Activated CD4-positive, alpha-beta T cell treated with anti-CD3 and anti-CD28 coated beads, Interleukin-2, amount 50 U/mL, for 4 hours (primary cell): ENCODE data around the gene BRAF.
A peak's percentile ranks its signal among the peaks of the same experiment; 100 is the strongest.
"Not testable (repeated sequence)": the region's sequence is repeated elsewhere in the genome, so short reads cannot be mapped to it uniquely, and the experiment has no call there.

Source experiments
- DNase-seq, 2 experiments: peaks; one replicate each; pipeline ENCODE4 v3.0.0-alpha.2; 2020

The BRAF gene

DNA sequence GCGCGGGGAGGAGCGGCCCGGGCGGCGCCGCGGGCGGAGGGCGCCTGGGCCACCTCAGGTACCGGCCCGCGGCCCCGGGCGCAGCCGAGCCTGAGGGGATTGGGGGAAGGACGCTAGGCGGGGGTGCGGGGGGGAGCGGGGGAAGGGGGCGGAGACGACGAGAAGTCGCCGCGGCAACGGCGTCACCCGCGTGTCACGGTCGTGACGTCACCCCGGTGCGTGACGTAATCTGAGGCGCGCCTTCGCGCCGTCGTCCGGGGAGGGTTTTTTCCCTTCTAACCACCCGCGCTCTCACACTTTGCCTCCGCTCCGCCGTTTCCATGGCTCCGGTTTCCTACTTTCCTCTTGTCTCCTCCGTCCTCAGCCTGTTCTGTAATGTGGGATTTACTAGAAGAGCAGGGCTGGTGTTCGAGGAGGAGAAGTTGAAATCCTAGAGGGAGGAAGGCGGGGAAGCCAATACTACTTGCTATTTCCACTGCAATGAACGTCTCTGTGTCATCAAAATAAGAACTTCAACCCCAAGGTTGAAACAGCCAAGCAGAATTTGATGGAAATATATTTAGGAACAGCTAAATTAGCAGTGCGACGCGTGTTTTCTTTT is at the start of gene BRAF:
TSS of gene BRAF (minus strand) at position 109 of the 601 bp plus-strand sequence. CDS start 226 bp downstream, outside the sequence.
- DNase-seq = peak; percentile 91 to 93

DNA sequence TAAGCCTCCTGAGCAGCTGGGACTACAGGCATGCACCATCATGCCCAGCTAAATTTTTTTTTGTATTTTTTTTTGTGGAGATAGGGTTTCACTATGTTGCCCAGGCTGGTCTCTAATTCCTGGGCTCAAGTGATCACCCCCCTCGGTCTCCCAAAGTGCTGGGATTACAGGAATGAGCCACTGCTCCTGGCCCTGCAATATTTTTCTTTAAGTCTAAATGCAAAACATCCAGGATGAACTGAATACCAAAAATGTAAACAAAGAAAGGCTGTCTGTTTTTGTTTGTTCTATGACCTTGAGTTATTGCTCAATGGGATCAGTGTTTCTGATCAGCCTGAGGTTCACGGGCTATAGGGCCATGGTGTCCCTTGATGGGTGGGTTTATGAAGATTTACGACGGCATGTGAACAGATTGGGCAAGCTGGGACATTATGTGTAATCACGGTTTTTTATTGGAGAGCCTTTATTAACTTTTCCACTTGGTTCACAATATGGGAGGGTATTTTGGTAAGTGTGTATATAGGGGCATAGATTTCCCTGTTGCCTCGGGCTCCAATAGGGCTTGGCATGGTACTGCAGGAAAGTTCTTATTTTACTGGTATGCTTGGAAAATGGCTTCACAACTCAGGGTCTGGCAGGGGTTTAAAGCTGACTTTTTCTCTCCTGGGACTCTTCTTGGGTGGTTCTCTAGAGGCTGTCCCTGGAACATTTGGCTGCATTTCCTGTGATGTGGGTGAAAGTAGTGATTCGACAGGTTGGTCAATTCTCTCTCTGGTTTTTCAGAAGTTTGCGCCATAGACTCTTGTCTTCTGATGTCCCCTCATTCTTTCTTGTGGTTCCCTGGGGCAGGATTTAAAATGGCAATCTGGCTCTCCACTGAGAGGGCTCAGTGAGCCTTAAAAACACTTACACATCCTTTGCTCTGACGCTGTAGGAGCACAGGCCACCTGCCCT is 48.4 kb upstream of the BRAF start:
- no peak for DNase-seq

DNA sequence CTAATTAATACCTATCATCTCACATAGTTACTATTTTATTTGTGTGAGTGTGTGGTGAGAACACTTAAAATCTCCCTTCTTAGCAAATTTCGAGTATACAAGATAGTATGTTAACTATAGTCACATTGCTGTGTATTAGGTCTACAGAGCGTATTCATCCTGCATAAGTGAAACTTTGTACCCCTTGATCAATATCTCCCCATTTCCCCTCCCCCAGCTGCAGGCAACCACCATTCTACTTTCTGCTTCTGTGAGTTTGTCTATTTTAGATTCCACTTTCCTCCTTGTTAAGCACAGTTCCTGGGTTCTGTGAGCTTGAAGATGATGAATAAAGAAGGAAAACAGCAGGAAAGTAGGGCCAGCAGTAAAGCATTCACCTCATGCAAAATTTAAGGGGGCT is 47.6 kb upstream of the BRAF start:
- DNase-seq = no peak

DNA sequence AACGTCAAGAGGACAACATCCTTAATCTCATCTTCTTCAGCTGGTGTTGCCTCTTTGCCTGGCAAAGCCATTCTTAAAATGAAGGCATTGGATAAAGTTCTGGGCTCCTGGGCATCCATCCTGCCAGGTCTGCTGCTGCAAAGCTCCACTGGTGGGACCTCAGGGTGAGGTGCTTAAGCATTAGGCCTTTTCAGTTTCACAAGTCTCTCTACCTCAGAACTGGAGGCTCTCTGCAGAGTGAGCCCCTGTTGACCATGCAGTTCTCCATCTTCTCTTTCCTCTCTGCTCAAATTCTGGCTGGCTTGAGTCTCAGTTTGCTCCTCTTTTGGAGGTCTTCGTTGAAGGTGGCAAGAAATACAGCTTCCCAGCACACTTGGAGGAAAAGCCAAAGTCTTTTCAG is 42.7 kb upstream of the BRAF start:
- DNase-seq = no peak

DNA sequence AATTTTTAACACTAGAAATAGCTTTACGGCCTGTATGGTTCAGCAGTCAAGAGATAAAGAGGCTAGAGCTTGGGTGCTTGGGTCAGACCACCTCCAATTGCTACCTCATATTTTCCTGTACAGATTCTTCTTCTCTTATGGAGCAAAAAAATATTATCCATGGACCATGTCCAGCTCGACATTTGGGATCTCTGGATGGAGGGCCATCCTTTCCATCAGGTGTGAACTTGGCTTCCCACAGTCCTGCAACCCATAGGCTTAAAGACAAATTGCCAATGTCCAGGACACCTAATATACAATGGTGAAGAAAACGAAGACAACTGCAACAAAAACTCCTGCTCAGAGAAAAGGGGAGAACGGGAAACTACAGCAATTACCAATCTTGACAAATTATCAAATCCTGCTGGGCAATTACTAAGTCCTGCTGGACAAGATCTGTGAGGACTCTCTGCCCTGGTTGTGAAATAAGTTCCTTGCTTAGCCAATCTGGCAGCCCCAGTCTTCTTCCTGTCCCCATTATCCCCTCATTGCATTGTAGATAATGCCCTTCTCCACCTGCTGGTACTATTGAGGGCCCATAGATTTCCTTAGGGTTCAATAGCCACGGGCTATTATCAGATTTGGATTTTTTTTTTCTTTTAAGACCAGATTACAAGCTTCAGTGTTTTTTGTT is 42.0 kb upstream of the BRAF start:
- no peak for DNase-seq

DNA sequence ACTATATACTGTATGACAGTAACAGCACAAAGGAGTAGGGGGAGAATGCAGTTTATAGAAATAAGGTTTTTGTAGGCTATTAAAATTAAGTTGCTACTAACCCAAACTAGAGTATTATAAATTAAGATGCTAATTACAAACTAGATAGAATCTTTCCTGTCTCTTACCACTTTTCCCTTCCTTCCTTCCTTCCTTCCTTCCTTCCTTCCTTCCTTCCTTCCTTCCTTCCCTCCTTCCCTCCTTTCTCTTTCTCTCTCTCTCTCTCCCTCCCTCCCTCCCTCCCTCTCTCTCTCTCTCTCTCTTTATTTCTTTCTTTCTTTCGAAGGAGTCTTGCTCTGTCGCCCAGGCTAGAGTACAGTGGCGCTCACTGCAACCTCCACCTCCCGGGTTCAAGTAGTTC is 36.4 kb upstream of the BRAF start:
- DNase-seq = no peak

DNA sequence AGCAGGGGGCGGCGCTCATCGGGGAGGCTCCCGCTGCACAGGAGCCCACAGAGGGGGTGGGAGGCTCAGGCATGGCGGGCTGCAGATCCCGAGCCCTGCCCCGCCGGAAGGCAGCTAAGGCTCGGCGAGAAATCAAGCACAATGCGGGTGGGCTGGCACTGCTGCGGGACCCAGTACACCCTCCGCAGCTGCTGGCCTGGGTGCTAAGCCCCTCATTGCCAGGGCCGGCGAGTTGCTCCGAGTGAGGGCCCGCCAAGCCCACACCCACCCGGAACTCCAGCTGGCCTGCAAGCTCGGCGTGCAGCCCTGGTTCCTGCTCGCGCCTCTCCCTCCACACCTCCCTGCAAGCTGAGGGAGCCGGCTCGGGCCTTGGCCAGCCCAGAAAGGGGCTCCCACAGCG is 32.3 kb upstream of the BRAF start:
- not testable (repeated sequence) for DNase-seq

DNA sequence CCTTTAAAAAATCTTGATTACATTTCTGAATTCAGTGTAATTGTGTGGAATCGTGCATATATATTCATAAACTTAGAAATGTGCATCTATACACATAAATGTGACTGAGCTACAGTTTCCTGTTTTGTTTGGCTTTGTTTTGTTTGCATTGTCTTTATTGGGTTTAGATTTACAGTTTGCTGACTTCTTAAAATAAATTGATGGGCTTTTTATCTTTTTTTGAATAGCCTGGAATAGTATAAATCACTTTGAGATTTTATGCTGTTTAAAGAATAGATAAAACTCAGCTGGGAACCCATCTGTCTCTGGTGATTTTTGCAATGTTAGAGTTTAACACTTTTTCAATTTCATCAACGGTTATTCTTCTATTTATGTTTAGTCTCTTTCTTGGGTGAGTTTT is 21.2 kb upstream of the BRAF start:
- no peak for DNase-seq

DNA sequence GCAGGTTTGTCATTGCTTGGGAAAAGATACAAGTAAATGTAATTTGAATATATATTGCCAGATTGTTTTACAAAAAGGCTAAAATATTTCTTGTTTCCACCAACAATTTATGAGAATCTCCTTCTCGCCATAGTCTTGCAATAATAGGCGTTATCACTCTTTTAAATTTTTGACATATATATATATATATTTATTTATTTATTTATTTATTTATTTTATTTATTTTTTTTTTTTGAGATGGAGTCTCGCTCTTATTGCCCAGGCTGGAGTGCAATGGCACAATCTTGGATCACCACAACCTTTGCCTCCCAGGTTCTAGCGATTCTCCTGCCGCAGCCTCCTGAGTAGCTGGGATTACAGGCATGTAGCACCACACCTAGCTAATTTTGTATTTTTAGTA is 17.5 kb upstream of the BRAF start:
- not testable (repeated sequence) for DNase-seq

DNA sequence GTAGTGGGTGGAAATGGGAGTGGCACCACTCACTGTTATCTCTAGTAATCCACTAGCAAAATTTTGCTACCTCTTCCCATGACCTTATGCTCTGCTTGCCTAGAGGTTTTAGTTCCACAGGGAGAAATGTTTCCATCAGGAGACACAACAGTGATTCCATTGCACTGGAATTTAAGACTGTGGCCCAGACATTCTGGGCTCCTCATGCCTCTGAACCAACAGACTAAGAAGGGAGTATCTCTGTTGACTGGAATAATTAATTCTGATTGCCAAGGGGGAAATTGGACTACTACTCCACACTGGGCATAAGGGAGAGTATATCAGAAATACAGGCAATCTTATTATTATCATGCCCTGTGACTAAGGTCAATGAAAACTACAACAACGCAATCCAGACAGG is 16.2 kb upstream of the BRAF start:
- no peak for DNase-seq

DNA sequence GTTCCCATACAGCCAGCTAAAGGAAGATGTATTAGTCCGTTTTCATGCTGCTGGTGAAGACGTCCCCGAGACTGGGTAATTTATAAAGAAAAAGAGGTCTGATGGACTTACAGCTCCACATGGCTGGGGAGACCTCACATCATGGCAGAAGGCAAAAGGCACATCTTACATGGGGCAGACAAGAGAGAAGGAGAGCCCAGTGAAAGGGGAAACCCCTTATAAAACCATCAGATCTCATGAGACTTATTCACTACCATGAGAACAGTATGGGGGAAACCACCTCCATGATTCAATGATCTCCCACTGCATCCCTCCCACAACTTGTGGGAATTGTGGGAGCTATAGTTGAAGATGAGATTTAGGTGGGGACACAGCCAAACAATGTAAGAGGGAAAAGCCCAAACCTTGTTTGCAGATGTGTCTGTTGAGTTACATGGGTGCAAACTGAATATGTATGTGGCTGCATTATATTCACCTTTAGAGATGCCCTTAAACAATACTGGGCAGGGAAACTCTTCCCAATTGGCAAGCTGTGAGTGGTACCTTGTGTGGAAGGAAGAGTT is 13.1 kb upstream of the BRAF start:
- no peak for DNase-seq

DNA sequence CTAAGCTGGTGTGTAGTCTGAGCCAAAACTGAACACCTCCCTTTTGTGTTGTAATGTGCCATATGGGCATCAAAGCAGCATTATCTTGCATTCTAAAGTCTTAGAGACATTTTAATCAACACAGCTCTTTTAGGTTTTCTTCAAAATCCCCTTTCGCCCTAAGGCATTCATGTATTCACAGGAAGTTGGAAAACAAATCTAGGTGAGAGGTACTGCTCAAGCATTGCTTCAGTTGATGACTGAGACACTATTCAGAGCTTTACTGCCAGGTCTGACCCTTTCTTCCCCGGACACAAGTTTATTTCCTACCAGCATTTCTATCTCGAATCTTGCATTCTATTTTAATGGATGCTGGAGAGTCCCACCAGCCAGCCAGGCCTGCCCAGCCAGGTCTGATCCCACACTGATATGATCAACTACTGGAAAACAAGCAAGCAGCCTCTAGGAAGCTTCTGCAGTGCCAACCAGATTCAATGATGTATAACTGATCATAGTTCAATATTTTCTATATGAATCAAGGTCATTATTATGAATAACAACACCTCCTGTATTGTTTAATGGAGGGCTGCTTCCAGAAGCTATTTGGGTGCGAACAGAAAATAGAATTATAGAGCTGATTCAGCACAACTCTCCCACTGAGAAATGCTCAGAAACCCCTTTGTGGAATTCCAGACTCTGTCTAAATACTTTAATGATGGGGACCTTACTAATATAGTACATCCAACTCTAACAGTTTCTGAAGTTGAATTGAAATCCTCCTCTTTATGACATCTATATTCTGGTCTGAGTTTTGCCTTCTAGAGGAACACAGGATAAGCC is 4.0 kb upstream of the BRAF start:
- DNase-seq = no peak

DNA sequence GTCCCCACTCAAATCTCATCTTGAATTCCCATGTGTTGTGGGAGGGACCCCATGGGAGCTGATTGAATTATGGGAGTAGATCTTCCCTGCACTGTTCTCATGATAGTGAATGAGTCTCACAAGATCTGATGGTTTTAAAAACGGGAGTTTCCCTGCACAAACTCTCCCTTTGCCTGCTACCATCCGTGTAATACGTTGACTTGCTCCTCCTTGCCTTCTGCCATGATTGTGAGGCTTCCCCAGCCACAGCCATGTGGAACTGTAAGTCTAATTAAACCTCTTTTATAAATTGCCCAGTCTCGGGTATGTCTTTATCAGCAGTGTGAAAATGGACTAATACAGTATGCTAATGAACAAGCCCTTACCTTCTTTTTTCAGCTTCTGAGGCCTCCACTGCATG is 3.2 kb upstream of the BRAF start:
- not testable (repeated sequence) for DNase-seq

DNA sequence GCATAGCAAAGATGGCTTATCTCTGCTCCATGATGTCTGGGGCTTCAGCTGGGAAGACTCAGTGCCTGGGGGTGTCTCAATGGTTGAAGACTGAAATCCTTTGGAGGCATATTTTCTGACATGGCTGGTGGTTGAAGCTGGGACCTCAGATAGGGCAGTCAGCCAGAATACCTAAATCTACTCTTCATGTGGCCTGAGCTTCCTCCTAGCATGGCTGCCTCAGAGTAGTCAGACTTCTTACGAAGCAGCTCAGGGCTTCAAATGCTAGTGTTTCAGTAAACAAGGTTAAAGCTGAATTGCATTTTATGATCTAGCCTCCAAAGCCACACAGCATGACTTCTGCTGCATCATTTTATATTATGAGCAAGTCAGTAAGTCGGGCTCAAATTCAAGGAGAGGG is 2.6 kb upstream of the BRAF start:
- no peak for DNase-seq

DNA sequence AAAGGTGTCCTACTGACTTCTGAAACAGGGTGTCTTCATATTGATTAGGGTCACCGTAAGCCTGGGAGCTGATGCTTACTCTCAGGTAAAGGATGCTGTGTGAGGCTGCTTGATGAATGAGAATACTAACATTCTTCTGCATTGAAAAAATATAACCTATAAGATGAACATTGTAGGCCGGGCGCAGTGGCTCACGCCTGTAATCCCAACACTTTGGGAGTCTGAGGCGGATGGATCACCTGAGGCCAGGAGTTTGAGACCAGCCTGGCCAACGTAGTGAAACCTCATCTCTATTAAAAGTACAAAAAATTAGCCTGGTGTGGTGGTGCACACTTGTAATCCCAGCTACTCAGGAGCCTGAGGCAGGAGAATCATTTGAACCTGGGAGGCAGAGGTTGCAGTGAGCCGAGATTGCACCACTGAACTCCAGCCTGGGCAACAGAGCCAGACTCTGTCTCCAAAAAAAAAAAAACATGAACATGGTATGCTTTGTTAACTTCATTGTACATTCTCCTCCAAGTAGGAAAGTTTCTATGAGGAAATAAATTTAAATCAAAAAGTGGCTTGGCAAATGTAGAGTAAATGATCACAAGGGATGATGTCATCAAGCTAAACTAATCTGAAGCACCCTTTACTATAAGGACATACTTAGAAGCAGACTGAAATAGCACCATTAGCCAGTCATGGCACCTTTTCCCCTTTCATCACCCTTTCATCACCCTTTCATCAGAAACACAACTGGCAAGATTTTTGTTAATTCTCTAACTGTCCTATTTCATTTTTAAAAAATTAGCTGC is 1.5 kb upstream of the BRAF start:
- no peak for DNase-seq

DNA sequence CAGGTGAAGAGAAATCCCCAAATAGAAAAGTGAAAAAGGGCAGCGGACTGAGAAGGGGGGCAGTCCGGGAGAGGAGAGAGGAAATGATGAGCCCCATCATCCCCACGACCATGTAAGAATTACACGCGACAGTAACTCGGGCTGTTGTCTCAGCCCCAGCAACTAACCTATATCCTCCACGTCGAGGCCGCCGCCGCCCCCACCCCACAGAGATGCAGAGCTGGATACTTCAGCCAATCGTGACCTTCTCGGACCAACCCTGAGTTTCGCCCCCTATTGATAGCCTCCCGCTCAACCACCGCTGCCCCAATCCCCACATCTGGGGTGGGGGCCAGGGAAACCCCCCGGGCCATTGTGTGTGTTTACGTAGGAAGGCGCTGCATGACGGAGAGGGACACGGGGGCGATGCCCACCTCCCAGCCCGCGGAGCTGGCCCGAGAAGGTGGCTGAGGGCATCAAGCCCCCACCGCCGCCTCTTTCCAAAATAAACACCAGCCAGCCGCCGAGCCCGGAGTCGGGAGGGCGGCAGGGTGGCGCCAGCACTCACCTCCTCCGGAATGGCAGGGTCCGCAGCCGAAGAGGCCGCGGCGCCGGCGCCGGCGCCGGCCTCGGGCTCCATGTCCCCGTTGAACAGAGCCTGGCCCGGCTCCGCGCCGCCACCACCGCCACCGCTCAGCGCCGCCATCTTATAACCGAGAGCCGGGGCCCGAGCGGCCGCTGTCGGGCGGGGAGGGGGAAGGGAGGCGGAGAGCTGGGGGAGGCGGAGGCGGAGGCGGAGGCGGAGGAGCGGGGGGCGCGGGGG is 509 bp downstream of the BRAF start:
- DNase-seq = peak; percentile 68 to 71

DNA sequence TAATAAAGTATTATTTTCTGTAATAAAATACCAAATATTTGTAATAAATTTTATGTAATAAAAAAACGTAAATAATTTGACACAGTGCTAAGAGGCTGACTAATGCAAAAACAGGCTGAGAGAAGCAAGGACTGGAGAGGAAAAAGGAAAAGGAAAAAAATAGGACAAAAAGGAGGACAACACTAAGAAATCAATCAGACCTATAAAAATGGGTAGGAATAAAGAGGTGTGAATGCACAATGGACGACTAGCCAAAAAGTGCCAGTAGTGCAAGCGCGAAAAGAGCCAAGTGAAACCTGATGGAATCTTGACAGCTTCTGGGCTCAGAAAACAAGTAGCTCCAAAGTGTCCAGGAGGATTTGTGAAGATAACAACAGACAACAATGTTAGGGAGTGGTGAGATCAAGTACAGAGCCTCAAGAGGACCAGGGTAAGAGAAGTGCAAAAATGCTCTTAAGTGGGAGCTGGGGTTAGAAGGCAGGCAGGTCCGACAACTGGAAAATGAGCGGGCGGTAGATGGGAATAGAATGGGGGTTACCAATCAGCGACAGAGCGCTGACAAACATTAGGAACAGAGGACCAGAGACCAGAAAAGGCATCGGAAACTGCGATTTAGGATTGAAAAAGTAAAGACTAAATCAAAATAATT is 1.2 kb downstream of the BRAF start:
- no peak for DNase-seq

DNA sequence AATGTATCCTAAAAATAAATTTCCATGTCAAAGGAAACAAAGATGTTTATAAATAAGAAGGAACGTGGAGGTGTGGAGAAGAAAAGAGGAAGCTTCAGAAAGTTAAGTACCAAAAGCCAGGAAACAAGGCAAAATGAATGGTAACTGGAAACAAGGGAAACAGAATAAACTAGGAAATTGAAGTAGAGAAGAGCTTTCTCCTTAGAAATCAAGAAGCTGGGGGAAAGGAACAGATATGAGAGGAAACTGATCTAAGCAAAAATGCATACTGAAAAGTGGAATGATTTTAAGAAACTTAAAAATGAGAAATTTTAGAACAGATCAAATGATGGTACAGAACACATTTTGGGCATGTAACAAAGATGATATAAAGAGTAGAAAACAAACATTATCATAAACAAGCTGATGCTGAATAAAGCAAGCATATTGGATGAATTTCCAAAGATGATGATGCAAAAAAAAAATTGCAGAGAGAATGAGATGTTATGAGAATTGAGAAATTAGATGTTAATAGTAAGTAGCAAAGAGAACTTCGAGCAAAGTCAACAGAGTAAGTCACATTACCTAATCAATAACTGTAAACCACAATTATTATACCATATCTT is 1.9 kb downstream of the BRAF start:
- no peak for DNase-seq

DNA sequence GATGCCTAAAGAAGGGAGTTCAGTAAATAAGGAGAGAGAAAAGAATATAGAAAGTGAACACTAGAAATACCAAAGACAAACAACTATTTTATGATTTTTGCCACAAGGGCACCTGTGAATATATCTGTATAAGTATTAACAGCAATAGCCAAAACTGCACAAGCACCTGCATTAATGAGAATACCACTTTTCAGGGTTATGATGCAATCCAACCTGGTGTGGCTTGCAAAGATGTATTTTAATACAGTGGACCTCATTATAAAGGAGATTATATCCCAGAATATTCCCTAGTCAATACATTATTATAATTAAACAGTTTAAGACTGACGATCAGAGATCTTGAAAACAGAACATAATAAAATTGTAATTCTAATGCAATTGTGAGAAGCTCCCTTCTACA is 4.0 kb downstream of the BRAF start:
- no peak for DNase-seq

DNA sequence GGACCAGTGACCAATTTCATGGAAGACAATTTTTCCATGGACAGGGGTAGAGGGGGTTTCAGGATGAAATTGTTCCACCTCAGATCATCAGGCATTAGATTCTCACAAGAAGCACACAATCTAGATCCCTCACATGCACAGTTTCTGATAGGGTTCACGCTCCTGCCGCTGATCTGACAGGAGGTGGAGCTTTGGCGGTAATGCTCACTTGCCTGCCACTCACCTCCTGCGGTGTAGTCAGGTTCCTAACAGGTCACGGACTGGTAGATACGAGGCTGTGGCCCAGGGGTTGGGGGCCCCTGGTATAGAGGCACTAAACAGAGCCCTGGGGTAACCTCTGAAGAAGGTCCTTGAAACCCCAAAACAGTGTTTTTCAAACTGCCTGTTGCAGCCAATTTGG is 6.5 kb downstream of the BRAF start:
- no peak for DNase-seq
